OCI-LY7 (cell line): ENCODE measurements around the gene MAP4K1.

Experiments
- EZH2phosphoT487 ChIP-seq: fragments of 200-600 bp; sonication (generic); IDR thresholded peaks from 2 replicates; pipeline ENCODE4 v1.6.1; 2018; ENCODE audit warnings: low read depth, borderline replicate concordance, mild to moderate bottlenecking, mixed run types, antibody characterized with exemption, low read length, moderate library complexity, mixed read lengths
- TF ChIP-seq, protein P1 (sequence below): fragments of 200-600 bp; sonication (generic); conservative IDR thresholded peaks from 2 replicates; pipeline ENCODE4 v1.5.1; 2014; ENCODE audit warnings: mild to moderate bottlenecking, antibody characterized with exemption, low read length, moderate library complexity, mixed read lengths

DNA sequence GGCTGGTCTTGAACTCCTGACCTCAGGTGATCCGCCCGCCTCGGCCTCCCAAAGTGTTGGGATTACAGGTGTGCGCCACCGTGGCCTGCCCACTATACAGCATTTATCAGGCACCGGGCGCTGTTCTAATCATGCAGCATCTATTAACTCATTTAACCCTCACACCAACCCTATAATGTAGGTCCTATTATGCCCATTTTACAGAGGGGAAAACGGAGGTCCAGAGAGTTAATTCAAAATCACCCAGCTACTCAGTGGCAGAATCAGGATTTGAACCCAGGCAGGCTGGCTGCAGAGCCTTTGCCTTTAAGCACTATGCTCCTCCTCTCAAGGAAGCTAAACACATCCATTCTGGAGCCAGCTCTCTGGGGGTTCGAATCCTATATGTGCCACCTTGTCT is 54.3 kb downstream of the MAP4K1 start:
- TF ChIP-seq, protein P1, sequence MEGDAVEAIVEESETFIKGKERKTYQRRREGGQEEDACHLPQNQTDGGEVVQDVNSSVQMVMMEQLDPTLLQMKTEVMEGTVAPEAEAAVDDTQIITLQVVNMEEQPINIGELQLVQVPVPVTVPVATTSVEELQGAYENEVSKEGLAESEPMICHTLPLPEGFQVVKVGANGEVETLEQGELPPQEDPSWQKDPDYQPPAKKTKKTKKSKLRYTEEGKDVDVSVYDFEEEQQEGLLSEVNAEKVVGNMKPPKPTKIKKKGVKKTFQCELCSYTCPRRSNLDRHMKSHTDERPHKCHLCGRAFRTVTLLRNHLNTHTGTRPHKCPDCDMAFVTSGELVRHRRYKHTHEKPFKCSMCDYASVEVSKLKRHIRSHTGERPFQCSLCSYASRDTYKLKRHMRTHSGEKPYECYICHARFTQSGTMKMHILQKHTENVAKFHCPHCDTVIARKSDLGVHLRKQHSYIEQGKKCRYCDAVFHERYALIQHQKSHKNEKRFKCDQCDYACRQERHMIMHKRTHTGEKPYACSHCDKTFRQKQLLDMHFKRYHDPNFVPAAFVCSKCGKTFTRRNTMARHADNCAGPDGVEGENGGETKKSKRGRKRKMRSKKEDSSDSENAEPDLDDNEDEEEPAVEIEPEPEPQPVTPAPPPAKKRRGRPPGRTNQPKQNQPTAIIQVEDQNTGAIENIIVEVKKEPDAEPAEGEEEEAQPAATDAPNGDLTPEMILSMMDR: no peak
- no peak for TF ChIP-seq EZH2phosphoT487
